GM13976 (cell line): Measurements from ENCODE around the gene SNX9.

Experiments used
- DNase-seq: peaks from one replicate; pipeline ENCODE4 v3.0.0; 2012; ENCODE audit warnings: low spot score
- in situ Hi-C: fragments of 300-500 bp; cut with MboI; formaldehyde crosslinking; loops from one replicate; pipeline ENCODE4 v1.12.0; 2022; ENCODE audit warnings: low sequenced_read_pairs, mixed read lengths, inconsistent platforms; ENCODE audit not compliant: unreplicated experiment
- TF ChIP-seq, protein P1 (sequence below): IDR thresholded peaks from 2 replicates; pipeline ENCODE4 v1.5.1; 2012; ENCODE audit warnings: borderline replicate concordance, mild to moderate bottlenecking; ENCODE audit not compliant: insufficient read depth; ENCODE audit errors: extremely low read depth, missing control alignments, control extremely low read depth

Gene SNX9

GRCh38 chr6:157987788-157988699 lies 165.0 kb downstream of the SNX9 start:
- DNase-seq: no peak
- in situ Hi-C loops: no loop called here
- TF ChIP-seq, protein P1, sequence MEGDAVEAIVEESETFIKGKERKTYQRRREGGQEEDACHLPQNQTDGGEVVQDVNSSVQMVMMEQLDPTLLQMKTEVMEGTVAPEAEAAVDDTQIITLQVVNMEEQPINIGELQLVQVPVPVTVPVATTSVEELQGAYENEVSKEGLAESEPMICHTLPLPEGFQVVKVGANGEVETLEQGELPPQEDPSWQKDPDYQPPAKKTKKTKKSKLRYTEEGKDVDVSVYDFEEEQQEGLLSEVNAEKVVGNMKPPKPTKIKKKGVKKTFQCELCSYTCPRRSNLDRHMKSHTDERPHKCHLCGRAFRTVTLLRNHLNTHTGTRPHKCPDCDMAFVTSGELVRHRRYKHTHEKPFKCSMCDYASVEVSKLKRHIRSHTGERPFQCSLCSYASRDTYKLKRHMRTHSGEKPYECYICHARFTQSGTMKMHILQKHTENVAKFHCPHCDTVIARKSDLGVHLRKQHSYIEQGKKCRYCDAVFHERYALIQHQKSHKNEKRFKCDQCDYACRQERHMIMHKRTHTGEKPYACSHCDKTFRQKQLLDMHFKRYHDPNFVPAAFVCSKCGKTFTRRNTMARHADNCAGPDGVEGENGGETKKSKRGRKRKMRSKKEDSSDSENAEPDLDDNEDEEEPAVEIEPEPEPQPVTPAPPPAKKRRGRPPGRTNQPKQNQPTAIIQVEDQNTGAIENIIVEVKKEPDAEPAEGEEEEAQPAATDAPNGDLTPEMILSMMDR: no peak

DNA sequence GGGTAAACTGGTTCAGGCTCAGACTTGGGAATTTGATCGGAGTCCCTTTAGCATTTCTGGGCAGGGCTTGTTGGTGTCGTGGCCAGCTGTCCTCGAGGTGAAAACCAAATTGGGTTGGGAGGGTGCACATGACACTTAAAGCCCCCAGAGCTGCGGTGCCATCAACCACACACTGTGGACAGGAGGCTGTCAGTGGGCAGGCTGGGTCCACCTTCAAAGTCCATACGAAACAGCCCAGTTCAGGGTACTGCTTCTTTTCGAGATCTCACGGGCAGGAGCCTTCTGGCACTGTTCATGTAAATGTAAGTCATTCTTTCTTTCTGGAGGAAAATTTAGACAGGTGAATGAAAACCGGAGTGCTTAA lies 165.6 kb downstream of the SNX9 start:
- in situ Hi-C loops: no loop called here
- DNase-seq: no peak
- TF ChIP-seq, protein P1: no peak

DNA sequence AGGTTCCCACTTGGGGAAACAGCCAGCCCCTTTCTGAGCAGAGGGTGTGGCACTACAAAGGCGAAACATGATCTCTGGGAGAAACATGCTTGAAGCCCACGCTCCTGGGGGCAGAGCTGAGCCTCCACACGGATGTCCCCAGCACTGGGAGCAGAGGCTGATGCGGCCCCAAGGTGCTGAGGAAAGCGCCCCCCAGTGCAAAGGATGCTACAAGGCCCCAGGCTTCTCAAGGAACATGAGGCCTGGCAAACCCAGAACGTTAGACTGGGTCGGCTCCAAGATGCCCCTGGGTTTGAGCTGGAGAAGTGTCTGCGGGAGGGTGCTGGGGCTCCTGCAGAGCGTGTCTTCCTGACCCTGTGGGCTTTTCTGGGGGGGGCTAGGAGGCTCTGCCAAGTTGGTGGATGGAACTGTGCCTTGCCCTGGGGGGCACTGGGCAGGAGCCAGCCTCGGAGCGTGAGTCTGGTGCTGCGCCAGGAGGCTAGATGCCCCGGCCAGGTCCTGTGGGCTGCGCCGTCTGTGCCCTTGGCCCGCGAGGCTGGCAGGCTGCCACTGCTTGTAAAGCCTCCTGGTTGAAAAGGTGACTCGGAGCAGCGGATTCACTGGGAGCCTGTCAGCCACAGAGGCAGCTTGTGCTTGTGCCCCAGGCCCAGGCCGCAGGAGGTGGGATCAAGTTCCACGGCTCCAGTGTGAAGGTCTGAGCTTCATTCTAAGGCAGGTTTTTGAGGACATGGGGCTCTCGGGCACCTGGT lies 166.7 kb downstream of the SNX9 start:
- TF ChIP-seq, protein P1: no peak
- DNase-seq: no peak
- in situ Hi-C loops: no loop called here

GRCh38 chr6:157990321-157991066 lies 167.4 kb downstream of the SNX9 start:
- peak; percentile 53 for DNase-seq
- TF ChIP-seq, protein P1: no peak
- in situ Hi-C loops: no loop called here

- in situ Hi-C loops: no loop called here
- DNase-seq: no peak
- TF ChIP-seq, protein P1: no peak
Observed at GRCh38 chr6:157991067-157991432, 168.0 kb downstream of the SNX9 start.

DNA sequence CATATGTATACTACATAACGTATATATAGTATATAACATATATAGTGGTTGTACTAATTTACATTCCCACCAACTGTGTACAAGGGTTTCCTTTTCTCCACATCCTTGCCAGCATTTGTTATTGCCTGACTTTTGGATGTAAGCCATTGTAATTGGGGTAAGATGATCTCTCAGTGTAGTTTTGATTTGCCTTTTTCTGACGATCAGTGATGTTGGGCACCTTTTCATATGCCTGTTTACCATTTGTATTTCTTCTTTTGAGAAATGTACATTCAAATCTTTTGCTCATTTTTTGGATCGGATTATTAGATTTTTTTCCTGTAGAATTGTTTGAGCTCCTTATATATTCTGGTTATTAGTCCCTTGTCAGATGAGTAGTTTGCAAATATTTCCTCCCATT lies 170.0 kb downstream of the SNX9 start:
- TF ChIP-seq, protein P1: no peak
- no peak for DNase-seq
- in situ Hi-C loops: no loop called here
